HPDE6-E6E7 (cell line): Measurements from ENCODE around the gene CPE.
"Not testable (repeated sequence)": the region's sequence is repeated elsewhere in the genome, so short reads cannot be mapped to it uniquely, and the experiment has no call there.

Experiments
- DNase-seq: peaks from one replicate; pipeline ENCODE4 v3.0.0; 2011; ENCODE audit warnings: missing footprints; ENCODE audit errors: extremely low spot score

The CPE gene

DNA sequence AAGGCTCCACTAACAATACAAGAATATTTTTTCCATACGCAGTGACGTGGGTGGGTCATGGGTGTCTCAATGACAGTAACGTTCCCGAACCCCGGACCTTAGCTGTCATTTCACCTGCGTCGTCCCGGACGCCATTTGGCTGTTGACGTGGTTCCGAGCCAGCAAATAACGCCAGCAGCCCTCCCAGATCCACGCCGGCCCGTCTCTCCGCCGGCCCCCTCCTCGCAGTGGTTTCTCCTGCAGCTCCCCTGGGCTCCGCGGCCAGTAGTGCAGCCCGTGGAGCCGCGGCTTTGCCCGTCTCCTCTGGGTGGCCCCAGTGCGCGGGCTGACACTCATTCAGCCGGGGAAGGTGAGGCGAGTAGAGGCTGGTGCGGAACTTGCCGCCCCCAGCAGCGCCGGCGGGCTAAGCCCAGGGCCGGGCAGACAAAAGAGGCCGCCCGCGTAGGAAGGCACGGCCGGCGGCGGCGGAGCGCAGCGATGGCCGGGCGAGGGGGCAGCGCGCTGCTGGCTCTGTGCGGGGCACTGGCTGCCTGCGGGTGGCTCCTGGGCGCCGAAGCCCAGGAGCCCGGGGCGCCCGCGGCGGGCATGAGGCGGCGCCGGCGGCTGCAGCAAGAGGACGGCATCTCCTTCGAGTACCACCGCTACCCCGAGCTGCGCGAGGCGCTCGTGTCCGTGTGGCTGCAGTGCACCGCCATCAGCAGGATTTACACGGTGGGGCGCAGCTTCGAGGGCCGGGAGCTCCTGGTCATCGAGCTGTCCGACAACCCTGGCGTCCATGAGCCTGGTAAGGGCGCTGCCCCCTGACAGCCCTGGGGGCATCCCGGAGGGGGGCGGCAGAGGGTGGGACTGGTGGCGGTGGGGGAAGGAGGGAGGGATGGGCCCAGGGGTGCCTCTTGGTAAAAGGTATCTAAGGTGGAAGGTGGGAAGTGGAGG, at the start of gene CPE:
Gene CPE (plus strand): TSS at position 264 of the 933 bp plus-strand sequence. CDS start 214 bp downstream, at position 478.
- peak; percentile 91 for DNase-seq

GRCh38 chr4:165330071-165330470, 48.7 kb upstream of the CPE start:
- no peak for DNase-seq

DNA sequence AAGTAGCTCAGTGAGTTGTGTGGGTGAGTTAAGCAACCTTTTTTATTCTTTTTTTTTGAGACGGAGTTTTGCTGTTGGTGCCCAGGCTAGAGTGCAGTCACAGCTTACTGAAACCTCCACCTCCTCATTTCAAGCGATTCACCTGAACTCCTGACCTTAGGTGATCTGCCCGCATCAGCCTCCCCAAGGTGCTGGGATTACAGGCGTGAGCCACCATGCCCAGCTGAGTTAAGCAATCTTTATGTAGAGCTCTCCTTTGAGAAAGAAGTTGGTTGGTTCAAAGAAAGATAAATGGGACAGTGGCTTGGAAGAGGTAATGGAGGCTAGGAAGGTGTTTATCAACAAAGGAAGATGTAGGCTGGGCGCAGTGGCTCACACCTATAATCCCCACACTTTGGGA, 48.1 kb upstream of the CPE start:
- DNase-seq: no peak

- DNase-seq: no peak
These were observed 47.4 kb upstream of the CPE start for GRCh38 chr4:165331359-165331758.

DNA sequence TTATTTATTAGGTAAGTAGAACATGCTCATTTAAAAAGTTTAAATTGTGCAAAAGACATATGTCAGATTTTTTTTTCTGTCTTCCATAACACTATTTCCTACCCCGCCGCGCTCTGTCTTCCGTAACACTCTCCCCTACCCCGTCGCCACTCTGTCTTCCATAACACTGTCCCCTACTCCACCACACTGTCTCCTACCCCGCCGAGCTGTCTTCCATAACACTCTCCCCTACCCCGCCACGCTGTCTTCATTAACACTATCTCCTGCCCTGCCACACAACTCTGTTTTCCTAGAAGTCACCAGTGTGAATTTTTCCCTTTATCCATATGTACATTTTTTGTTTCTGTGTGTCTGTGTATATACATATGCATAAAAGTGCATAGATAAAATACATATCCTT, 47.0 kb upstream of the CPE start:
- no peak for DNase-seq

DNA sequence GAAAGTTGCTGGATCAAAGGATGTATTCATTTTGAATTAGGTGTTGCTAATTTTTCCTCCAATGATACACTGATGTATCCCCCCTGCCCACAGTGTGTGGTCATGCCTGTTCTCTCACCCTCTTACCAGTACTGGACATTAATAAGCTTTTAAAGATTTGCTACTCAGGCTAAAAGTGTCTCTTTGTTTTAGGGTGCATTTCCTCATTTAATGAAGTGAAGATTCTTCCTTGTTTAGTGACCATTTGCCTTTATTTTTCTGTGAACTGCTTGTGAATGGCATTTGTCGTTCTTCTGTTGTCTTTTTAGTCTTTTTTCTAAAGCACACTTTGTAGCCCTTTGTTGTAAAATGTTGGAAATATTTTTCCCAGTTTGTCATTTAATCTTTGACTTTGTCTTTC, 46.3 kb upstream of the CPE start:
- no peak for DNase-seq

GRCh38 chr4:165335163-165335703, 43.6 kb upstream of the CPE start:
- no peak for DNase-seq

DNA sequence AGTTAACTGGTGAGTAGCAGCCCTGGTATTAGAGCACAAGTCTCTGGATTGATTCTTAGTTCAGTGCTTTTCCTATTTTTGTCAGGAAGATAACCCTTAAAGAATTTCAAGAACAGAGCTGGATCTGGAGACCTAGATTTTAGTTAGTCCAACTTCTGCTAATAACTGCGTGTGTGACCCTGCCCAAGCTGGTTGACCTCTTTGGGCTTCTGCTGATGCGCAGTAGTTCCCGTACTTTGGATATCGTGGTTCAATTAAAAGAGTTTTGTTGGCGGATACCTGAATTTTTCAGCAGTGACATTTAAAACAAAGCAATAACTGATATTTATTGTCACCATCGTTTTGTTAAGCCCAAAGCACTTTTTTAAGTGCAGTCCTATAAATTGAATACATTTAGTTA, 42.1 kb upstream of the CPE start:
- DNase-seq: no peak

- not testable (repeated sequence) for DNase-seq
These were observed 36.5 kb upstream of the CPE start for GRCh38 chr4:165342340-165342739.

- no peak for DNase-seq
These were observed 35.2 kb upstream of the CPE start for GRCh38 chr4:165343353-165344191.

GRCh38 chr4:165345666-165346417, 33.0 kb upstream of the CPE start:
- no peak for DNase-seq

GRCh38 chr4:165347647-165348569, 30.9 kb upstream of the CPE start:
- DNase-seq: no peak

DNA sequence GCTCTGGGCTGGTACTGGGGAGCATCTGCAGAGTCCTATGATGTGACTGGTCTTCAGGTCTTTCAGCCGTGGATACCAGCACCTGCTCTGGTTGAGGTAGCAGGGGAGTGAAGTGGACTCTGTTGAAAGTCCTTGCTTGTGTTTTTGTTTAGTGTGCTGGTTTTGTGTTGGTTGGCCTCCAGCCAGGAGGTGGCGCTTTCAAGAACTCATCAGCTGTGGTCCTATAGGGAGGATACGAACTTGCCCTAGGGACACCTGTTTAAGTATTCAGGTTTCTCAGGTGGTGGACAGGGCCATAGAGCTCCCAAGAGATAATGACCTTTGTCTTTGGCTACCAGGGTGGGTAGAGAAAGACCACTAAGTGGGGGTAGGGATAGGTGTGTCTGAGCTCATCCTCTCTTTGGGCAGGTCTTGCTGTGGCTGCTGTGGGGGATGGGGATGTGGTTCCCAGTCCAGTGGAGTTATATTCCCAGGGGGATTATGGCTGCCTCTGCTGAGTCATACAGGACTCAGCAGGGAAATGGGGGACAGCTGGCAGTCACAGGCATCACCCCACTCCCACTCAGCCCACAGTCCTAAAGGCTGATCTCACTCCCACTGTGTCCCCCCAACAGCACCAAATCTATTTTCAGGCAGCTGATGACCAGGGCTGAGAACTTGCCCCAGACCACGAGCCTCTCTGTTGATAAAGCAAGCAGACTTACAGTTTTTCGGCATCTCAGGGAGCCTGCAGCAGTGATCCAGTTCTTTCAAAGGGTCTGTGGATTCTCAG, 27.3 kb upstream of the CPE start:
- DNase-seq: no peak

GRCh38 chr4:165355900-165356300, 22.9 kb upstream of the CPE start:
- DNase-seq: no peak

GRCh38 chr4:165359506-165359905, 19.3 kb upstream of the CPE start:
- peak; percentile 49 for DNase-seq

- DNase-seq: no peak
These were observed 18.6 kb upstream of the CPE start for GRCh38 chr4:165360041-165360695.

- DNase-seq: no peak
These were observed 17.7 kb upstream of the CPE start for GRCh38 chr4:165360985-165361670.

DNA sequence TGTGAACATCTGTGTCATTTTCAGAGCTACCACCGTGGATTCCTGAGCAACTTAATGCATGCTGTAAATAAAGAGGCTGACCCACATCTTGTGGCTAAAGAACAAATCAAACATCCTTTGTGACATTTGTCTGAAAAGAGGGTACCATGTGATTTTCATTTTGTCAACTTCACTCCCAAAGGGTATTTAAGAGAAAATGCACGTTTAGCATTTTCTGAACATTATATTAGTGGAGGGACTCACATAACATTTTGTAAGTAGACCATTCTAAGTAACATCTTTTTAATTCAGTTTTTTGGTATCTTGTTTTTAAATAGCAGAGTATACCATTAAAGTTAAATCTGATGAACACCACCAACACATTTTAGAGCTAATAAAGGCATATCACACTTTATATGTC, 17.0 kb upstream of the CPE start:
- DNase-seq: no peak
